AG04450 (cell line): Measurements from ENCODE around the gene PPP1CA. TPM values are rescaled to one million over a fixed set of nuclear protein-coding genes. Genes with fewer than 3 reads are reported as not detected.

Experiments used
- CTCF ChIA-PET: fragments of 300-600, 350-600 bp; formaldehyde crosslinking; extraction: SDS; loops from one replicate; lab custom pipeline; 2022; ENCODE audit warnings: antibody characterized with exemption, inconsistent platforms; lab: Charles Lee
- POLR2A ChIA-PET: fragments of 350-600 bp; formaldehyde crosslinking; extraction: SDS; loops from one replicate; lab custom pipeline; 2021; ENCODE audit warnings: antibody characterized with exemption, inconsistent platforms; lab: Yijun Ruan, JAX
- DNase-seq: peaks from one replicate; pipeline ENCODE4 v3.0.0-alpha.2; 2011; ENCODE audit warnings: low read depth, low spot score
- H3K27ac ChIP-seq: one replicate; pipeline ENCODE4 v1.5.1; 2012; ENCODE audit warnings: low read depth, low read length, control low read depth
- H3K27me3 ChIP-seq: one replicate; pipeline ENCODE4 v1.6.0; 2012; ENCODE audit warnings: low read length; ENCODE audit not compliant: control insufficient read depth, insufficient read depth
- H3K4me3 ChIP-seq: 2 replicates; pipeline ENCODE4 v1.5.1; 2011; ENCODE audit warnings: mild to moderate bottlenecking, low read depth, low read length, control low read depth
- H3K9me3 ChIP-seq: 2 replicates; pipeline ENCODE4 v1.5.1; 2012; ENCODE audit warnings: low read length; ENCODE audit not compliant: control insufficient read depth, insufficient read depth
- CTCF ChIP-seq: IDR thresholded peaks from 2 replicates; pipeline ENCODE4 v1.5.1; 2011; ENCODE audit warnings: low read depth, low read length, control low read depth, inconsistent platforms
- polyA plus RNA-seq: library from polyadenylated mRNA; depleted of rRNA; stranded (reverse); fragments of >200 nt; gene quantifications from 2 replicates; pipeline ENCODE4 v1.2.3, GENCODE V29; 2011

PPP1CA gene
- polyA plus RNA-seq, 1 experiment = 116 TPM

DNA sequence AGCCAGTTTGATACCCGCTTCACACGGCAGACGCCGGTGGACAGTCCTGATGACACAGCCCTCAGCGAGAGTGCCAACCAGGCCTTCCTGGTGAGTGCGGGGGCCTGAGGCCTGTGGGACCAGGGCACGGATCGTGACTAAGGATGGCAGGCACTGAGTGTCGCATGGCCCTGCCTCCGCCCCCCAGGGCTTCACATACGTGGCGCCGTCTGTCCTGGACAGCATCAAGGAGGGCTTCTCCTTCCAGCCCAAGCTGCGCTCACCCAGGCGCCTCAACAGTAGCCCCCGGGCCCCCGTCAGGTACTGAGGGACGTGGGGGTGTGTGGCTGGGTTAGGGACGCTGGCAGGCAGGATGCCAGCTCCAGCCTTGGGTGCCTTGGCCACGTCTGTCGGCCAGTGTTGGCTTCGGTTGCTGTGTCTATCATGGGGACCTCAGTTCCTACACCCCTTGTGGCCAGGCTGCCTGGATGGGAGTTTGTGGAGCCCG is 32.8 kb upstream of the PPP1CA start:
- Histone ChIP-seq H3K27ac (no peak overlapping the region), H3K27me3 (no peaks in the 10 kb centered on the region), H3K9me3 (no peaks in the 10 kb centered on the region), H3K4me3 (no peak overlapping the region)
- ChIA-PET CTCF (no interaction called here), POLR2A (no interaction called here)
- no peak for TF ChIP-seq CTCF
- DNase-seq = no peak

GRCh38 chr11:67433536-67434394 is 32.1 kb upstream of the PPP1CA start:
- Histone ChIP-seq H3K27ac (no peak overlapping the region), H3K4me3 (no peak overlapping the region), H3K9me3 (no peaks in the 10 kb centered on the region), H3K27me3 (no peaks in the 10 kb centered on the region)
- ChIA-PET CTCF (interaction anchor here (0.5 kb wide), 1 partner anchor 77 kb away, joined by 4 read pairs; no protein-coding TSS in a partner anchor), POLR2A (no interaction called here)
- no peak for TF ChIP-seq CTCF
- no peak for DNase-seq

DNA sequence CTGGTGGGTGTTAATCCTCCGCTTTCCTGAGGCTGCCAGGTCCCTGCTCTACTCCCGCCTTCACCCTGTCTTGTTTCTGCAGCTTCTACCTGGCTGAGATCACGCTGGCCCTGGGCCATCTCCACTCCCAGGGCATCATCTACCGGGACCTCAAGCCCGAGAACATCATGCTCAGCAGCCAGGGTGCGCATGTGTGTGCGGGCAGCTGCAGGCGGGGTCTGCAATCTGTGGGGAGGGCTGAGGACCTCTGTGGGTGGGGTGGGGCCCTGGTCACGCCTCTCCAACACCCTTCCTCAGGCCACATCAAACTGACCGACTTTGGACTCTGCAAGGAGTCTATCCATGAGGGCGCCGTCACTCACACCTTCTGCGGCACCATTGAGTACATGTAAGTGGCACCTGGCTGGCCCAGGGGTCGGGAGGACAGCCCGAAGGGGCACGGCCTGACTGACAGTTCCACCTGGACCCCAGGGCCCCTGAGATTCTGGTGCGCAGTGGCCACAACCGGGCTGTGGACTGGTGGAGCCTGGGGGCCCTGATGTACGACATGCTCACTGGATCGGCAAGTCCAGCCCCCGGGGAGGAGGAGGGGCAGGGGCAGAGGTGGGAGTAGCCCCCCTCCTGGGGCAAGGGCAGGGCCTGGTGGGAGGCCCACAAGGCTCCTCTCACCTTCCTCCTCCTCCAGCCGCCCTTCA is 31.1 kb upstream of the PPP1CA start:
- POLR2A ChIA-PET = no interaction called here

GRCh38 chr11:67431346-67432249 is 29.9 kb upstream of the PPP1CA start:
- ChIA-PET POLR2A (interaction anchor here (0.7 kb wide), 1 partner anchor 13 kb away, joined by 7 read pairs; no protein-coding TSS in a partner anchor), CTCF (no interaction called here)
- no peak overlapping the region for H3K27ac ChIP-seq
- no peak for DNase-seq
- no peaks in the 10 kb centered on the region for H3K27me3 ChIP-seq
- H3K9me3 ChIP-seq = no peaks in the 10 kb centered on the region
- TF ChIP-seq CTCF = no peak
- no peak overlapping the region for H3K4me3 ChIP-seq

More for the DNA sequence above, 31.1 kb upstream of the PPP1CA start:
- CTCF ChIA-PET = no interaction called here
- no peak for TF ChIP-seq CTCF
- H3K27ac ChIP-seq = no peak overlapping the region
- no peak overlapping the region for H3K4me3 ChIP-seq
- H3K9me3 ChIP-seq = no peaks in the 10 kb centered on the region
- DNase-seq = no peak
- no peaks in the 10 kb centered on the region for H3K27me3 ChIP-seq
